ENCODE measurements around the gene IL11.
"Not testable (repeated sequence)": the region's sequence is repeated elsewhere in the genome, so short reads cannot be mapped to it uniquely, and the experiment has no call there.

GRCh38 chr19:55401390-55401789 lies 31.1 kb upstream of the IL11 start:
- not testable (repeated sequence) for TF ChIP-seq EZH2 (IDR thresholded peaks at IDR 0.05; ENCODE audit: insufficient read depth, poor library complexity, severe bottlenecking); EZH2phosphoT487 (IDR thresholded peaks at IDR 0.05; ENCODE audit: insufficient read depth, low read depth)
